CD4-positive, alpha-beta T cell (primary cell): ENCODE measurements around the gene CFAP298. TPM values are rescaled to one million over a fixed set of nuclear protein-coding genes. Genes with fewer than 3 reads are reported as not detected.

Experiments used
- ATAC-seq: fragments of 200-7000 bp; cut with Tn5 transposase; one replicate; pipeline ENCODE4 v1.10.0; 2022; ENCODE audit warnings: mild to moderate bottlenecking; ENCODE audit not compliant: poor library complexity
- CTCF ChIA-PET: fragments of 350-600 bp; sonication (Branson Sonifier 250); formaldehyde crosslinking; loops from one replicate; lab custom pipeline; 2021; ENCODE audit warnings: antibody characterized with exemption, inconsistent platforms; lab: Charles Lee
- POLR2A ChIA-PET: fragments of 350-600 bp; sonication (Branson Sonifier 250); formaldehyde crosslinking; loops from one replicate; lab custom pipeline; 2021; ENCODE audit warnings: antibody characterized with exemption, inconsistent platforms; lab: Charles Lee
- DNase-seq, 14 experiments: peaks; one replicate each; pipeline ENCODE4 v3.0.0-alpha.2; 2013 to 2020; ENCODE audit warnings: mixed read lengths in 2 of 14
- H3K27ac ChIP-seq, 2 donors: one replicate each; pipeline versions ENCODE4 v1.5.1 to v1.7.0; 2013; ENCODE audit warnings: low read length in 2 of 2, low read depth in 1 of 2, mild to moderate bottlenecking in 1 of 2
- H3K27me3 ChIP-seq, 2 experiments: 1 replicate in 1 of 2; 2 replicates in 1 of 2; pipeline versions ENCODE4 v1.6.1 to v1.7.0; 2013; ENCODE audit warnings: low read length in 2 of 2, control low read depth in 1 of 2, mild to moderate bottlenecking in 1 of 2, moderate library complexity in 1 of 2; ENCODE audit not compliant: insufficient read depth in 2 of 2, control insufficient read depth in 1 of 2
- H3K36me3 ChIP-seq: one replicate; pipeline ENCODE4 v1.6.1; 2013; ENCODE audit warnings: low read length, control low read depth; ENCODE audit not compliant: insufficient read depth
- H3K4me1 ChIP-seq: one replicate; pipeline ENCODE4 v1.6.1; 2013; ENCODE audit warnings: low read length, control low read depth; ENCODE audit not compliant: insufficient read depth
- H3K4me3 ChIP-seq: one replicate; pipeline ENCODE4 v1.5.1; 2013; ENCODE audit warnings: mild to moderate bottlenecking, low read length, moderate library complexity
- H3K9me3 ChIP-seq, 2 experiments: 1 replicate in 1 of 2; 2 replicates in 1 of 2; pipeline versions ENCODE4 v1.6.1 to v1.7.0; 2013; ENCODE audit warnings: low read length in 2 of 2, mild to moderate bottlenecking in 2 of 2, control low read depth in 1 of 2, moderate library complexity in 1 of 2; ENCODE audit not compliant: control insufficient read depth in 1 of 2, insufficient read depth in 1 of 2
- H3K27ac Mint-ChIP-seq: one replicate; pipeline ENCODE4 v1.8.0; 2020; ENCODE audit warnings: mixed read lengths
- H3K27me3 Mint-ChIP-seq: one replicate; pipeline ENCODE4 v1.8.0; 2021; ENCODE audit warnings: mixed read lengths
- H3K36me3 Mint-ChIP-seq: one replicate; pipeline ENCODE4 v1.8.0; 2021; ENCODE audit warnings: low read depth, mixed read lengths
- H3K4me1 Mint-ChIP-seq: one replicate; pipeline ENCODE4 v1.8.0; 2021; ENCODE audit warnings: low read depth, mixed read lengths
- H3K4me3 Mint-ChIP-seq: one replicate; pipeline ENCODE4 v1.8.0; 2020; ENCODE audit warnings: mild to moderate bottlenecking, mixed read lengths
- H3K9me3 Mint-ChIP-seq: one replicate; pipeline ENCODE4 v1.8.0; 2020; ENCODE audit warnings: mixed read lengths
- intact Hi-C, 2 experiments: fragments of 100-400 bp; cut with DNase I in 1 of 2; cut with micrococcal nuclease in 1 of 2; formaldehyde crosslinking; loops; one replicate each; pipeline versions ENCODE4 v1.15.1 to v1.9.0; 2023 to 2025; cut with DNase I, micrococcal nuclease
- total RNA-seq, 174 experiments: library from RNA in 2 of 174; stranded (reverse) in 2 of 174; gene quantifications; one replicate each; pipeline ENCODE4 v1.2.3 and lab custom pipeline; 2021 to 2026
- TF ChIP-seq, protein P1 (sequence below): fragments of 200-600 bp; IDR thresholded peaks from one replicate; pipeline ENCODE4 v1.8.0; 2022; ENCODE audit warnings: antibody characterized with exemption, mild to moderate bottlenecking

The CFAP298 gene
- total RNA-seq, 2 experiments from 2014 or later = 7.6 to 9.4 TPM

DNA sequence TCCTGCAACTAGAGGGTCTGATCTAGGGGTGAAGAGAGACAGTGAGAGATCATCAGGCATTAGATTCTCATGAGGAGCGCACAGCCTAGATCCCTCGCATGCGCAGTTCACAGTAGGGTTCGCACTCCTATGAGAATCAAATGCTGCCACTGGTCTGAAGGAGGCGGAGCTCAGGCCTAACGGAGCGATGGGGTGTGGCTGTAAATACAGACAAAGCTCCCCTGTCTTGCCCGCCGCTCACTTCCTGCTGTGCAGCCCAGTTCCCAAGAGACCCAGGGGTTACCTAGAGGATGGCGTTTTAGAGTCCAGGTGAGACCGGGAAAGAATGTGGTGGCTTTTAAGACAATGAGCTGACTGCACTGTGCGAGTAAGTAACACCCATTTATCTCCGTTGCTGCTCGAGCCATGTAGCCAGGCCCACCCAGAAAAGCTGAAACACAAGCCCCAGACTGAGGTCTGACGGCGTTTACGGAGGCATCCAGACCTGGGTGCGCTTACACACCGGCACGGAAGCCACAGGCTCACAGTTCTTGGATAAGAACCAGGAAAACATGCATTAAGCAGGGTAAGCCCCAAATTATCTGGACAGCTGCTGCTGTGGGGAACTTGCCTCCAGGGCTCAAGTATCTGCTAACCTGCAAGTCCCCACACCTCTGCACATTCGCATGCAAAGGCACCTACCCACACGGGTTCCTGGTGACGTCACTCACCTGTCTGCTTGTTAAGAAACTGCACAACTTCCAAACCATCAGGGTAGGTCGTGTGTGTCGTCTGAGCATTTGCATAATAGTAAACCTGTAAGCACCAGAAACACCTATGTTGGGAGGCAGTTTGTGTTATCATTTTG, 39.4 kb downstream of the CFAP298 start:
- Histone ChIP-seq H3K4me1 (peaks cover 17% of the 10 kb centered on the region), H3K9me3 (no peaks in the 10 kb centered on the region), H3K27me3 (no peaks in the 10 kb centered on the region), H3K4me3 (no peak overlapping the region), H3K36me3 (no peaks in the 10 kb centered on the region), H3K27ac (no peak overlapping the region)
- Mint-ChIP-seq H3K4me1 (peaks cover 21% of the 10 kb centered on the region), H3K9me3 (no peaks in the 10 kb centered on the region), H3K27ac (no peak overlapping the region), H3K27me3 (no peaks in the 10 kb centered on the region), H3K36me3 (peaks cover 3% of the 10 kb centered on the region), H3K4me3 (no peak overlapping the region)
- TF ChIP-seq, protein P1, sequence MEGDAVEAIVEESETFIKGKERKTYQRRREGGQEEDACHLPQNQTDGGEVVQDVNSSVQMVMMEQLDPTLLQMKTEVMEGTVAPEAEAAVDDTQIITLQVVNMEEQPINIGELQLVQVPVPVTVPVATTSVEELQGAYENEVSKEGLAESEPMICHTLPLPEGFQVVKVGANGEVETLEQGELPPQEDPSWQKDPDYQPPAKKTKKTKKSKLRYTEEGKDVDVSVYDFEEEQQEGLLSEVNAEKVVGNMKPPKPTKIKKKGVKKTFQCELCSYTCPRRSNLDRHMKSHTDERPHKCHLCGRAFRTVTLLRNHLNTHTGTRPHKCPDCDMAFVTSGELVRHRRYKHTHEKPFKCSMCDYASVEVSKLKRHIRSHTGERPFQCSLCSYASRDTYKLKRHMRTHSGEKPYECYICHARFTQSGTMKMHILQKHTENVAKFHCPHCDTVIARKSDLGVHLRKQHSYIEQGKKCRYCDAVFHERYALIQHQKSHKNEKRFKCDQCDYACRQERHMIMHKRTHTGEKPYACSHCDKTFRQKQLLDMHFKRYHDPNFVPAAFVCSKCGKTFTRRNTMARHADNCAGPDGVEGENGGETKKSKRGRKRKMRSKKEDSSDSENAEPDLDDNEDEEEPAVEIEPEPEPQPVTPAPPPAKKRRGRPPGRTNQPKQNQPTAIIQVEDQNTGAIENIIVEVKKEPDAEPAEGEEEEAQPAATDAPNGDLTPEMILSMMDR = no peak
- intact Hi-C loops = loop anchor here in 1 of 2 experiments (5.0 kb wide), 1 partner anchor 80 kb away; no protein-coding TSS in a partner anchor
- ATAC-seq = no peak
- no peak for DNase-seq
- POLR2A ChIA-PET = no interaction called here
- CTCF ChIA-PET = no interaction called here

DNA sequence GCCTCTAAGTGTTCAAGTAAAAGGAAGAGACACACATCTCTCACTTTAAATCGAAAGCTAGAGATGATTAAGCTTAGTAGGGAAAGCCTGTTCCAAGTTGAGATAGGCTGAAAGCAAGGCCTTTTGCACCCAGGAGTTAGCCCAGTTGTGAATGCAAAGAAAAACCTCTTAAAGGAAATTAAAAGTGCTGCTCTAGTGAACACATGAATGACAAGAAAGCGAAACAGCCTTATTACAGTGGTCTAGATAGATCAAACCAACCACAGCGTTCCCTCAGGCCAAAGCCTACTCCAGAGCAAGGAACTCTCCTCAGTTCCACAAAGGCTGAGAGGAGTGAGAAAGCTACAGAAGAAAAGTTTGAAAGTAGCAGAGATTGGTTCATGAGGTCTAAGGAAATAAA, 41.7 kb downstream of the CFAP298 start:
- H3K27me3 Mint-ChIP-seq = no peaks in the 10 kb centered on the region
- POLR2A ChIA-PET = interaction anchor here (1.6 to 2.6 kb wide), 3 partner anchors 42 to 157 kb away, joined by 3 to 52 read pairs (median 14); partner anchors contain the start of genes CFAP298 and EVA1C
- ATAC-seq = no peak

More for the DNA sequence above, 41.7 kb downstream of the CFAP298 start:
- peaks cover 9% of the 10 kb centered on the region for H3K36me3 Mint-ChIP-seq
- intact Hi-C loops = loop anchor here in 1 of 2 experiments (5.0 kb wide), 1 partner anchor 78 kb away; no protein-coding TSS in a partner anchor
- H3K9me3 ChIP-seq = no peaks in the 10 kb centered on the region
- H3K9me3 Mint-ChIP-seq = no peaks in the 10 kb centered on the region
- peak overlapping the region; percentile 90 for H3K4me3 Mint-ChIP-seq
- no peaks in the 10 kb centered on the region for H3K36me3 ChIP-seq
- TF ChIP-seq, protein P1 = no peak
- no peak overlapping the region for H3K4me3 ChIP-seq
- CTCF ChIA-PET = interaction anchor here (0.7 to 1.6 kb wide), 2 partner anchors 31 to 167 kb away, joined by 3 to 5 read pairs (median 4); no protein-coding TSS in a partner anchor
- peak overlapping the region in 1 of 2 donors; percentile 40 for H3K27ac ChIP-seq
- peaks cover 21% of the 10 kb centered on the region for H3K4me1 Mint-ChIP-seq
- H3K4me1 ChIP-seq = peaks cover 22% of the 10 kb centered on the region
- no peaks in the 10 kb centered on the region for H3K27me3 ChIP-seq
- DNase-seq = peak in 2 of 14 experiments; percentile 4 to 14
- H3K27ac Mint-ChIP-seq = peak overlapping the region; percentile 86
